ENCODE data around the gene ERC1. TPM values are rescaled to one million over a fixed set of nuclear protein-coding genes. Genes with fewer than 3 reads are reported as not detected.
A peak's percentile ranks its signal among the peaks of the same experiment; 100 is the strongest.

ERC1 gene
- total and polyA plus RNA-seq, 9 of the 15 experiments (the other 6 are each of a cell fraction or from before 2014, with no cell fraction given): 0.74 to 11.8 (median 4.8) TPM

DNA sequence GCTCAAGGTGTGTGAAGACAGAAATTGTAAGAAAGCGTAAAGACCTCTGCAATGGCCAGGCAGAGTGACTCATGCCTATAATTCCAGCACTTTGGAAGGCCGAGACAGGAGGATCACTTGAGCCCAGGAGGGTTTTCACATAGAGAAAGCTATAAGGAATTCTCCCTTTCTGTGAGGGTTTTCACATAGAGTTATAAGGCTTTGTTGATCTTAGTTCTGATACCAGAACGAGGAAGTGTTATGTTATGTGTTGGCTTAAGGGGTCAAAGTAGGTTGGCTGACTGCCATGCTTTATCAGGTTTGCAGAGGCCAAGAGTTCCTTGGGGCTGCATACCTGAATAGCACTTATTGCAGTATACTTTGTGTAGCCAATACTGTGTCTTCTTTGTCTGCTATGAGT lies 139.1 kb downstream of the ERC1 start (continued):
- no peak for TF ChIP-seq PHF21A (IDR thresholded peaks at IDR 0.05; ENCODE audit: borderline replicate concordance, low read depth)
- TF ChIP-seq NR2F6 (CRISPR knock-in tag; IDR thresholded peaks at IDR 0.05): no peak
- TF ChIP-seq, protein P1, sequence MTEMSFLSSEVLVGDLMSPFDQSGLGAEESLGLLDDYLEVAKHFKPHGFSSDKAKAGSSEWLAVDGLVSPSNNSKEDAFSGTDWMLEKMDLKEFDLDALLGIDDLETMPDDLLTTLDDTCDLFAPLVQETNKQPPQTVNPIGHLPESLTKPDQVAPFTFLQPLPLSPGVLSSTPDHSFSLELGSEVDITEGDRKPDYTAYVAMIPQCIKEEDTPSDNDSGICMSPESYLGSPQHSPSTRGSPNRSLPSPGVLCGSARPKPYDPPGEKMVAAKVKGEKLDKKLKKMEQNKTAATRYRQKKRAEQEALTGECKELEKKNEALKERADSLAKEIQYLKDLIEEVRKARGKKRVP (CRISPR knock-in tag; IDR thresholded peaks at IDR 0.05): no peak
- no peak for TF ChIP-seq PTRF (tag; IDR thresholded peaks at IDR 0.05)
- no peak for TF ChIP-seq BRD4 (IDR thresholded peaks at IDR 0.05)
- TF ChIP-seq PHTF2 (CRISPR knock-in tag; IDR thresholded peaks at IDR 0.05): no peak
- TF ChIP-seq GATA2 (CRISPR knock-in tag; IDR thresholded peaks at IDR 0.05): peak; percentile 25; the same call in 1 of the 2 replicates
- TF ChIP-seq SP1 (CRISPR knock-in tag; IDR thresholded peaks at IDR 0.05): no peak
- no peak for TF ChIP-seq ILK (tag; IDR thresholded peaks at IDR 0.05; ENCODE audit: borderline replicate concordance, low read depth)
- no peak for TF ChIP-seq ZNF3 (CRISPR knock-in tag; IDR thresholded peaks at IDR 0.05)
- TF ChIP-seq, protein P2, sequence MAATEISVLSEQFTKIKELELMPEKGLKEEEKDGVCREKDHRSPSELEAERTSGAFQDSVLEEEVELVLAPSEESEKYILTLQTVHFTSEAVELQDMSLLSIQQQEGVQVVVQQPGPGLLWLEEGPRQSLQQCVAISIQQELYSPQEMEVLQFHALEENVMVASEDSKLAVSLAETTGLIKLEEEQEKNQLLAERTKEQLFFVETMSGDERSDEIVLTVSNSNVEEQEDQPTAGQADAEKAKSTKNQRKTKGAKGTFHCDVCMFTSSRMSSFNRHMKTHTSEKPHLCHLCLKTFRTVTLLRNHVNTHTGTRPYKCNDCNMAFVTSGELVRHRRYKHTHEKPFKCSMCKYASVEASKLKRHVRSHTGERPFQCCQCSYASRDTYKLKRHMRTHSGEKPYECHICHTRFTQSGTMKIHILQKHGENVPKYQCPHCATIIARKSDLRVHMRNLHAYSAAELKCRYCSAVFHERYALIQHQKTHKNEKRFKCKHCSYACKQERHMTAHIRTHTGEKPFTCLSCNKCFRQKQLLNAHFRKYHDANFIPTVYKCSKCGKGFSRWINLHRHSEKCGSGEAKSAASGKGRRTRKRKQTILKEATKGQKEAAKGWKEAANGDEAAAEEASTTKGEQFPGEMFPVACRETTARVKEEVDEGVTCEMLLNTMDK (IDR thresholded peaks at IDR 0.05; ENCODE audit: borderline replicate concordance, insufficient read depth, low read depth, low read length, poor library complexity, severe bottlenecking): no peak
- TF ChIP-seq, protein P3, sequence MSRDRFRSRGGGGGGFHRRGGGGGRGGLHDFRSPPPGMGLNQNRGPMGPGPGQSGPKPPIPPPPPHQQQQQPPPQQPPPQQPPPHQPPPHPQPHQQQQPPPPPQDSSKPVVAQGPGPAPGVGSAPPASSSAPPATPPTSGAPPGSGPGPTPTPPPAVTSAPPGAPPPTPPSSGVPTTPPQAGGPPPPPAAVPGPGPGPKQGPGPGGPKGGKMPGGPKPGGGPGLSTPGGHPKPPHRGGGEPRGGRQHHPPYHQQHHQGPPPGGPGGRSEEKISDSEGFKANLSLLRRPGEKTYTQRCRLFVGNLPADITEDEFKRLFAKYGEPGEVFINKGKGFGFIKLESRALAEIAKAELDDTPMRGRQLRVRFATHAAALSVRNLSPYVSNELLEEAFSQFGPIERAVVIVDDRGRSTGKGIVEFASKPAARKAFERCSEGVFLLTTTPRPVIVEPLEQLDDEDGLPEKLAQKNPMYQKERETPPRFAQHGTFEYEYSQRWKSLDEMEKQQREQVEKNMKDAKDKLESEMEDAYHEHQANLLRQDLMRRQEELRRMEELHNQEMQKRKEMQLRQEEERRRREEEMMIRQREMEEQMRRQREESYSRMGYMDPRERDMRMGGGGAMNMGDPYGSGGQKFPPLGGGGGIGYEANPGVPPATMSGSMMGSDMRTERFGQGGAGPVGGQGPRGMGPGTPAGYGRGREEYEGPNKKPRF (IDR thresholded peaks at IDR 0.05; ENCODE audit: low read depth, low read length): no peak
- TF ChIP-seq SOX6 (IDR thresholded peaks at IDR 0.05): peak; percentile 68; the same call in 1 of the 2 replicates
- TF ChIP-seq YBX1 (IDR thresholded peaks at IDR 0.05): no peak
- TF ChIP-seq ZEB2 (IDR thresholded peaks at IDR 0.05): 0 out of 2 replicates have a peak, but pooled peaks have one; percentile 29
- TF ChIP-seq PPARD (CRISPR knock-in tag; IDR thresholded peaks at IDR 0.05): no peak
- TF ChIP-seq RAD51 (IDR thresholded peaks at IDR 0.05; ENCODE audit: borderline replicate concordance, low read depth): no peak
- no peak for TF ChIP-seq SRSF1 (IDR thresholded peaks at IDR 0.05; ENCODE audit: low read depth, low read length)
- TF ChIP-seq, protein P4, sequence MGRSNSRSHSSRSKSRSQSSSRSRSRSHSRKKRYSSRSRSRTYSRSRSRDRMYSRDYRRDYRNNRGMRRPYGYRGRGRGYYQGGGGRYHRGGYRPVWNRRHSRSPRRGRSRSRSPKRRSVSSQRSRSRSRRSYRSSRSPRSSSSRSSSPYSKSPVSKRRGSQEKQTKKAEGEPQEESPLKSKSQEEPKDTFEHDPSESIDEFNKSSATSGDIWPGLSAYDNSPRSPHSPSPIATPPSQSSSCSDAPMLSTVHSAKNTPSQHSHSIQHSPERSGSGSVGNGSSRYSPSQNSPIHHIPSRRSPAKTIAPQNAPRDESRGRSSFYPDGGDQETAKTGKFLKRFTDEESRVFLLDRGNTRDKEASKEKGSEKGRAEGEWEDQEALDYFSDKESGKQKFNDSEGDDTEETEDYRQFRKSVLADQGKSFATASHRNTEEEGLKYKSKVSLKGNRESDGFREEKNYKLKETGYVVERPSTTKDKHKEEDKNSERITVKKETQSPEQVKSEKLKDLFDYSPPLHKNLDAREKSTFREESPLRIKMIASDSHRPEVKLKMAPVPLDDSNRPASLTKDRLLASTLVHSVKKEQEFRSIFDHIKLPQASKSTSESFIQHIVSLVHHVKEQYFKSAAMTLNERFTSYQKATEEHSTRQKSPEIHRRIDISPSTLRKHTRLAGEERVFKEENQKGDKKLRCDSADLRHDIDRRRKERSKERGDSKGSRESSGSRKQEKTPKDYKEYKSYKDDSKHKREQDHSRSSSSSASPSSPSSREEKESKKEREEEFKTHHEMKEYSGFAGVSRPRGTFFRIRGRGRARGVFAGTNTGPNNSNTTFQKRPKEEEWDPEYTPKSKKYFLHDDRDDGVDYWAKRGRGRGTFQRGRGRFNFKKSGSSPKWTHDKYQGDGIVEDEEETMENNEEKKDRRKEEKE (IDR thresholded peaks at IDR 0.05; ENCODE audit: borderline replicate concordance in 1 of 2, control insufficient read depth in 1 of 2, low read depth in 2 of 2, low read length in 1 of 2): no peak
- no peak for TF ChIP-seq RB1 (IDR thresholded peaks at IDR 0.05; ENCODE audit: low read depth)
- TF ChIP-seq RBM15 (IDR thresholded peaks at IDR 0.05; ENCODE audit: insufficient read depth, low read length): no peak
- TF ChIP-seq HDAC6 (IDR thresholded peaks at IDR 0.05; ENCODE audit: low read depth, low read length): no peak
- no peak for TF ChIP-seq HDAC8 (tag; IDR thresholded peaks at IDR 0.05)

Measured in K562 (cell line).